ENCODE data around the gene SEH1L.
"Not testable (repeated sequence)": the region's sequence is repeated elsewhere in the genome, so short reads cannot be mapped to it uniquely, and the experiment has no call there.

The SEH1L gene

GRCh38 chr18:12995952-12996477, 48.2 kb downstream of the SEH1L start:
- no peaks in the 10 kb centered on the region for H3K9me3 Mint-ChIP-seq
- peaks cover 20% of the 10 kb centered on the region for H3K4me1 Mint-ChIP-seq (ENCODE audit: low read depth)
- no peaks in the 10 kb centered on the region for H3K27me3 Mint-ChIP-seq (ENCODE audit: low read depth)
- no peak overlapping the region for H3K27ac Mint-ChIP-seq
- H3K4me3 Mint-ChIP-seq = no peak overlapping the region
- peaks cover 11% of the 10 kb centered on the region for H3K36me3 Mint-ChIP-seq (ENCODE audit: low read depth)

GRCh38 chr18:12996661-12997292, 49.0 kb downstream of the SEH1L start:
- Mint-ChIP-seq H3K9me3 (no peaks in the 10 kb centered on the region), H3K36me3 (ENCODE audit: low read depth) (peaks cover 8% of the 10 kb centered on the region), H3K27ac (no peak overlapping the region), H3K4me1 (ENCODE audit: low read depth) (peaks cover 20% of the 10 kb centered on the region), H3K27me3 (ENCODE audit: low read depth) (no peaks in the 10 kb centered on the region), H3K4me3 (no peak overlapping the region)

GRCh38 chr18:12997330-12997729, 49.5 kb downstream of the SEH1L start:
- H3K27ac Mint-ChIP-seq; H3K27me3 Mint-ChIP-seq (ENCODE audit: low read depth); H3K36me3 Mint-ChIP-seq (ENCODE audit: low read depth); H3K4me3 Mint-ChIP-seq; H3K9me3 Mint-ChIP-seq: not testable (repeated sequence)
- H3K4me1 Mint-ChIP-seq (ENCODE audit: low read depth) = peaks cover 20% of the 10 kb centered on the region

GRCh38 chr18:12998332-12999060, 50.7 kb downstream of the SEH1L start:
- Mint-ChIP-seq H3K4me3 (no peak overlapping the region), H3K27ac (peak overlapping the region; percentile 55)

GRCh38 chr18:13003466-13003896, 55.7 kb downstream of the SEH1L start:
- no peak overlapping the region for H3K4me3 Mint-ChIP-seq
- H3K4me1 Mint-ChIP-seq (ENCODE audit: low read depth) = peaks cover 26% of the 10 kb centered on the region
- no peaks in the 10 kb centered on the region for H3K27me3 Mint-ChIP-seq (ENCODE audit: low read depth)
- H3K36me3 Mint-ChIP-seq (ENCODE audit: low read depth) = peaks cover 21% of the 10 kb centered on the region
- no peaks in the 10 kb centered on the region for H3K9me3 Mint-ChIP-seq
- H3K27ac Mint-ChIP-seq = no peak overlapping the region

More at GRCh38 chr18:12998332-12999060, 50.7 kb downstream of the SEH1L start:
- no peaks in the 10 kb centered on the region for H3K9me3 Mint-ChIP-seq
- H3K4me1 Mint-ChIP-seq (ENCODE audit: low read depth) = peaks cover 20% of the 10 kb centered on the region
- H3K27me3 Mint-ChIP-seq (ENCODE audit: low read depth) = no peaks in the 10 kb centered on the region
- peaks cover 7% of the 10 kb centered on the region for H3K36me3 Mint-ChIP-seq (ENCODE audit: low read depth)

- H3K27ac Mint-ChIP-seq = no peak overlapping the region
- no peaks in the 10 kb centered on the region for H3K27me3 Mint-ChIP-seq (ENCODE audit: low read depth)
- H3K4me1 Mint-ChIP-seq (ENCODE audit: low read depth) = peaks cover 21% of the 10 kb centered on the region
- no peak overlapping the region for H3K4me3 Mint-ChIP-seq
- no peaks in the 10 kb centered on the region for H3K9me3 Mint-ChIP-seq
- H3K36me3 Mint-ChIP-seq (ENCODE audit: low read depth) = peaks cover 26% of the 10 kb centered on the region
These were observed 56.6 kb downstream of the SEH1L start for GRCh38 chr18:13004396-13004795.

- no peaks in the 10 kb centered on the region for H3K27me3 Mint-ChIP-seq (ENCODE audit: low read depth)
These were observed 57.5 kb downstream of the SEH1L start for GRCh38 chr18:13005289-13005688.

GRCh38 chr18:13006531-13007247, 58.9 kb downstream of the SEH1L start:
- no peak overlapping the region for H3K4me3 Mint-ChIP-seq
- peaks cover 12% of the 10 kb centered on the region for H3K4me1 Mint-ChIP-seq (ENCODE audit: low read depth)
- peak overlapping the region; percentile 9 for H3K27ac Mint-ChIP-seq
- no peaks in the 10 kb centered on the region for H3K9me3 Mint-ChIP-seq
- H3K36me3 Mint-ChIP-seq (ENCODE audit: low read depth) = peaks cover 23% of the 10 kb centered on the region
- no peaks in the 10 kb centered on the region for H3K27me3 Mint-ChIP-seq (ENCODE audit: low read depth)

More at GRCh38 chr18:13005289-13005688, 57.5 kb downstream of the SEH1L start:
- no peak overlapping the region for H3K27ac Mint-ChIP-seq
- H3K4me3 Mint-ChIP-seq = no peak overlapping the region
- peaks cover 14% of the 10 kb centered on the region for H3K4me1 Mint-ChIP-seq (ENCODE audit: low read depth)
- no peaks in the 10 kb centered on the region for H3K9me3 Mint-ChIP-seq
- peaks cover 24% of the 10 kb centered on the region for H3K36me3 Mint-ChIP-seq (ENCODE audit: low read depth)

- Mint-ChIP-seq H3K4me3 (no peak overlapping the region), H3K27ac (no peak overlapping the region), H3K27me3 (ENCODE audit: low read depth) (no peaks in the 10 kb centered on the region), H3K4me1 (ENCODE audit: low read depth) (peaks cover 12% of the 10 kb centered on the region), H3K36me3 (ENCODE audit: low read depth) (peaks cover 26% of the 10 kb centered on the region), H3K9me3 (no peaks in the 10 kb centered on the region)
These were observed 59.4 kb downstream of the SEH1L start for GRCh38 chr18:13007248-13007560.

GRCh38 chr18:13011719-13012118, 63.9 kb downstream of the SEH1L start:
- Mint-ChIP-seq H3K4me3 (no peak overlapping the region), H3K36me3 (ENCODE audit: low read depth) (peaks cover 43% of the 10 kb centered on the region), H3K27ac (no peak overlapping the region), H3K9me3 (no peaks in the 10 kb centered on the region), H3K27me3 (ENCODE audit: low read depth) (no peaks in the 10 kb centered on the region), H3K4me1 (ENCODE audit: low read depth) (peaks cover 8% of the 10 kb centered on the region)

- Mint-ChIP-seq H3K27ac (no peak overlapping the region), H3K4me3 (no peak overlapping the region), H3K36me3 (ENCODE audit: low read depth) (peaks cover 51% of the 10 kb centered on the region), H3K4me1 (ENCODE audit: low read depth) (peaks cover under 1% of the 10 kb centered on the region), H3K9me3 (no peaks in the 10 kb centered on the region), H3K27me3 (ENCODE audit: low read depth) (no peaks in the 10 kb centered on the region)
These were observed 66.4 kb downstream of the SEH1L start for GRCh38 chr18:13014232-13014631.

- peaks cover 52% of the 10 kb centered on the region for H3K36me3 Mint-ChIP-seq (ENCODE audit: low read depth)
- no peaks in the 10 kb centered on the region for H3K27me3 Mint-ChIP-seq (ENCODE audit: low read depth)
- H3K4me3 Mint-ChIP-seq = no peak overlapping the region
- peaks cover 3% of the 10 kb centered on the region for H3K4me1 Mint-ChIP-seq (ENCODE audit: low read depth)
- H3K9me3 Mint-ChIP-seq = no peaks in the 10 kb centered on the region
- no peak overlapping the region for H3K27ac Mint-ChIP-seq
These were observed 67.0 kb downstream of the SEH1L start for GRCh38 chr18:13014818-13015217.

GRCh38 chr18:13017247-13017875, 69.5 kb downstream of the SEH1L start:
- Mint-ChIP-seq H3K27me3 (ENCODE audit: low read depth) (no peaks in the 10 kb centered on the region), H3K4me1 (ENCODE audit: low read depth) (peaks cover 14% of the 10 kb centered on the region), H3K4me3 (no peak overlapping the region), H3K36me3 (ENCODE audit: low read depth) (peaks cover 68% of the 10 kb centered on the region), H3K27ac (no peak overlapping the region), H3K9me3 (no peaks in the 10 kb centered on the region)

- Mint-ChIP-seq H3K9me3 (peaks cover 8% of the 10 kb centered on the region), H3K4me3 (no peak overlapping the region), H3K27me3 (ENCODE audit: low read depth) (no peaks in the 10 kb centered on the region), H3K4me1 (ENCODE audit: low read depth) (peaks cover 14% of the 10 kb centered on the region), H3K27ac (no peak overlapping the region), H3K36me3 (ENCODE audit: low read depth) (peaks cover 68% of the 10 kb centered on the region)
These were observed 70.6 kb downstream of the SEH1L start for GRCh38 chr18:13018374-13018773.

All from T-helper 1 cell treated with Interleukin-12 subunit alpha and Interleukin-12 subunit beta and Interleukin-4 antibody, amounts not matched to agents 30 μg/mL and 1 μg/mL, for 36 hours (primary cell).